GM18511 (cell line): ENCODE measurements around the gene SEMA5A.

Source experiments
- ATAC-seq: cut with Tn5 transposase; IDR thresholded peaks from one replicate; pipeline ENCODE4 v1.9.1; 2021; ENCODE audit warnings: mild to moderate bottlenecking, moderate library complexity; ENCODE audit not compliant: unreplicated experiment

The SEMA5A gene

DNA sequence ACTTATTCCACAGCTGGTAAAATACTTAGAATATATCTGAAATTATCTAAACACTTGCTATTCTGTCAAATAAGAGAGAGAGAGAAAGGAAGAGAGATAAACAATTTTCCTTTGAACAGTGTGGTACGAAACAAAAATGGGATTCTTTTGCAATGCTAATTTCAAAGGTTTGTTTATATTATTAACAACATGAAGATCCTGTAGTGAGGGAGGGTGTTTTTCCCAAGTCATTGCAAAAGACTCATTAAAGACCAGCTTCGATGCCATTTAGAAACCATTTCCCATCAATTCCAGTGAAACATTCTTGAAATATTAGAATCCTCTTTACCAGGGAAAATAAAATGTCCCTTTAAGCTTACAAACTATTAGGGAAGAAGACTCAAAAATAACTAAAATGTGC is 505.4 kb downstream of the SEMA5A start:
- ATAC-seq, result no peak

DNA sequence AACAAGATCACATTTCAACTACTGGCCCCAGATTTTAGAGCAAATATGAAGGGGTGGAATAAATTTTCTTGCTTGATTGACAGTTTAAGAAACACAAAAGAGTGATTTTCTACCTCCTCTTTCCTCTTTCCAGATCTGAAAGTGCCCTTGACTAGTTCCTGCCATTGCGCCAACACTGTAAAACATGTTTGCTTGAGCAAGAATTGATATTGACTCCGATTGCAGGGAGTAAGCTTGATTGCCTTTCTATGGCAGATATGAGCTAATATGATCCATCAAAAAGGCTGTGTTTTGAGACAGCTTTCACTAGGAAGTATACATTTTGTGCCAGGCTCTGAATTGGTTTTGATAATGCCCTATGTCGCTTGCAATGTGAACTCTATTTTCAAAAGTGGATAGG is 508.8 kb downstream of the SEMA5A start:
- no peak for ATAC-seq

DNA sequence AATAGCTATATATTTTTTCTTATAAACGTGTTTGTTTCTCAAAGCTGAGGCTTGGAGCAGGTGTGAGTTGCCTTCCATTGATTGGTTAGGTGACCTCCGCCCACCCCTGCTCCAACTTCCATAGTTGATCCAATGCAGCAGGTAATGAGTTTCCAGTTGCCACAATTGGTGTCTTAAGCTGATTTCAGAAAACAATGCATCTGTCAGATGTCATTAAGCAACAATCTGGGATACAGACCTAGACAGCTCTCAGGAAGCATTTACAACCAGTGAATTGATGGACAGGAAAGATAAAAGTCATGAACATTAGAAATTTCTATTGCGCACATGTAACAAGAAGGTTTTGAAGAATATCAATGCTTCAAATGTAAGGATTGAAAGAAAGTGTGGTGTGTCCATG is 510.5 kb downstream of the SEMA5A start:
- no peak for ATAC-seq

DNA sequence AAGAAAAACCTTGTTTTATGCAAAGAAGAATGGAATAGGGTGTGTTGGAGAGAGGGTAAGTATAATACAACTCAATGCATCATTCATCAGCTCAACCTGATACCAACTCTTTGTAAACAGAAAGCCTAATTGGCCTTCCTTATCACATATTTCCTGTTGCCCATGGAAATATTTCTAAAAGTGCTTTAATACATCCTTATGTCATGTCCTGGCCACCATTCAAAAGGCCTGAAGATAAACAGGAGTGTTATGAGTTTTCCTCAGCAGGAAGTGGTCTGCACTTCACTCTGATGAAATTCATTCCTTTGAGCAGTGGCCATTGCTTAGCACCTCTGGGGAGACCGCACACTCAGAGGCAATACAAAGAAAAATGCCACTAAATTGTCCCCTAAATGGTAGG is 511.2 kb downstream of the SEMA5A start:
- ATAC-seq, result no peak

DNA sequence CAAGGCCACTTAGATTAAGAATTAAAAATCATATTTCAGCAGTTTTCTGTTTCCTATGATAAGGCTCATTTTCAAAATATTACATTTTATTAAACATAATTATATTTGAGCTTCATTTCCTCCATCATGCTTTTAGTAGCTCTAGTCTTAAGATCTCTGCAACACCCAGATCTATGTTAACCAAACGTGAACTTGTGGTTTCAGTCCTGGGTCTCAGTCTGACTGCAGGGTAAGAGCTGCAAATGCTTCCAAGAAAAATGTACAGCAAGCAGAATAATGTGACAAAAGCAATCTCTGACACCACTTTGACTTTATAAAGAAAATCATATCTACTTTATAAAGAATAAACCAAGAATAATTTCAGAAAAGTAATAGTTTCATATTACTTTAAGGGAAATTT is 512.4 kb downstream of the SEMA5A start:
- ATAC-seq, result no peak

DNA sequence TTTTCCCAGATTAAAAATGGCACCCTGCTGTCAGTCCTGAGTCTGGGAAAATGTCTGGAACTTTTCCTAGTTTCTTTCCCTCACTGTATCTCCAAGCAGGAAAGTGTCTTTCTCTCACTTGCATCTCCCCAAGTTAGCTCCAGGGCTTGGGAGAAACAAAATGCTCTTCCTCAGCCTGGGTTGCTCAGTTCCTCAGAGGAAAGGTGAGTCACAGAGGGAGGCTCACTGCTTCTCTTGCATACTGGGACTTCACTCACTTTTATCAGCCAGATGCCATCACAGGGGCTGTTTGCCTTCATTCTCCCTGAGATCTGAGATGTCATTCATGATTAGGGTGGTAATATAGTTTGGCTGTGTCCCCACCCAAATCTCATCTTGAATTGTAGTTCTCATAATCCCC is 519.9 kb downstream of the SEMA5A start:
- no peak for ATAC-seq

DNA sequence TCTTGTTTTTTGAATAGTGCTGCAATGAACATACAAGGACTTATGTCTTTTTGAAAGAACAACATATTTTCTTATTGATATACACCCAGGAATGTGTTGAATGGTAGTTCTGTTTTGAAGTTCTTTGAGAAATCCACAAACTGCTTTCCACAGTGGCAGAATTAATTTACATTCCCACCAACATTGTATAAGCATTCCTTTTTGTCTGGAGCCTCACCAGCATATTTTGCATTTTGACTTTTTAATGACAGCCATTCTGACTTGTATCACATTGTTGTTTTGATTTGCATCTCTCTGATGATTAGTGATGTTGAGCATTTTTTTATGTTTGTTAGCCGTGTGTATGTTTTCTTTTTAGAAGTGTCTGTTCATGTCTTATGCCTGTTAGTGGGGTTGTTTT is 524.9 kb downstream of the SEMA5A start:
- ATAC-seq, result no peak

DNA sequence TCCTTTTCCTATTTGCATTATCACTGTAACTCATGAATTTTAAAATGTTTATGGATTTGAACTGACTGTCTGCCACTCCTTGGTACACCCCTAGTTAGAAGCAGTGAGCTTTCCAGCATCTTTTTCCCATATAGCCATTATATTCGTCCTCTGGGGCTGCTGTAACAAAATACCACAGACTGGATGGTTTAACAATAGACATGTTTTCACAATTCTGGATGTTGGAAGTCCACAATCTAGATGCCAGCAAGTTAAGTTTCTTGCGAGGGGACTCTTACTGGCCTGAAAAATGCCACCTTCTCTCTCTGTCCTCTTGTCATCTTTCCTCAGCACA is 530.0 kb downstream of the SEMA5A start:
- no peak for ATAC-seq

DNA sequence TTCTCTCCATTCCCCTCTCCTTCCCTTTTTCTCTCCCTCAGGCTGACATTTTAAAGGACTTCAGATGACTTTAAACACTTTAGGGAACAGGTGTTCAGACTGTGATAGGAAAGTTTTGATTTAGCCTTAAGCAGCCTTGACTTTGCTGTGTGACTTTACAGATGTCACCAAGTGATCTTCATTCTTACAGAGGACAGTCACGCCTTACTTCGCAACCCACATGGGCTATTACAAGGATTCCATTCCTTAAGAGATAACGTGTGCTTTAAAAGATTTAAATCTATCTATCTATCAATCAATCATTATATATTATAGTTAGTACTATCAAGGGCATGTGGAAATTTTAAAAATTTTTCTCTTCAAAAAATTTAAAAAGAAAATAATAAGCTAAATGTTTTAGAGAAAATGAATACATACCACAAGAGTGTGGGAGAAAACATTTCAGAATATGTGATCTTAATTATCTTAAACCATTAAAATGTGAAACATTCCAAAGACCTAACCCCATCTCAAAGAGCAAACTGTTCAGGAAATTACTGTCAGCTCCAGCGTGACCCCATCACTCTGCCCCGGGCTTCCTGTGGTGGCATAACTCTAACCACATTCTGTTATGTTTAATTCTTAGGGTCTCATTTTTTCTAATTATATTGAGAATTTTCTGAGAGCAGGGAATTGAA is 530.5 kb downstream of the SEMA5A start:
- ATAC-seq, result no peak

DNA sequence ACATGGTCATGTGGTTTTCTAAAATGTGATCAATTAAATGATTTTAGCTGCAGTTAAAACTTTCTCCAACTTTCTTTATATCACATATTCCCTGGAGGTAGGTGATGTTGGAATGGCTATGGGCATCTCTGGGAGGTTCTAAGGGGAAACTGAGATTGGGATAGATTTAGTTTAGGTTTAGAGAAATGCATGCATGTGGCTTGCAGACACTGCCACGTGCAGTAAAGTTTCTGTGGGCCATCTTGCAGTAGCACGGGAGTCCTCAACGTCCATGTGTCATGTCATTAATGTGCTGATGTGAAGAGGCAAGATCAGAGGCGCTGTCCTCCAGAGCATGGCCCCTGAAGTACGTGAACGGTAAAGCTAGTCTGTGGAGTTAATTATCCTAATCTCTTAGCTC is 532.7 kb downstream of the SEMA5A start:
- no peak for ATAC-seq

DNA sequence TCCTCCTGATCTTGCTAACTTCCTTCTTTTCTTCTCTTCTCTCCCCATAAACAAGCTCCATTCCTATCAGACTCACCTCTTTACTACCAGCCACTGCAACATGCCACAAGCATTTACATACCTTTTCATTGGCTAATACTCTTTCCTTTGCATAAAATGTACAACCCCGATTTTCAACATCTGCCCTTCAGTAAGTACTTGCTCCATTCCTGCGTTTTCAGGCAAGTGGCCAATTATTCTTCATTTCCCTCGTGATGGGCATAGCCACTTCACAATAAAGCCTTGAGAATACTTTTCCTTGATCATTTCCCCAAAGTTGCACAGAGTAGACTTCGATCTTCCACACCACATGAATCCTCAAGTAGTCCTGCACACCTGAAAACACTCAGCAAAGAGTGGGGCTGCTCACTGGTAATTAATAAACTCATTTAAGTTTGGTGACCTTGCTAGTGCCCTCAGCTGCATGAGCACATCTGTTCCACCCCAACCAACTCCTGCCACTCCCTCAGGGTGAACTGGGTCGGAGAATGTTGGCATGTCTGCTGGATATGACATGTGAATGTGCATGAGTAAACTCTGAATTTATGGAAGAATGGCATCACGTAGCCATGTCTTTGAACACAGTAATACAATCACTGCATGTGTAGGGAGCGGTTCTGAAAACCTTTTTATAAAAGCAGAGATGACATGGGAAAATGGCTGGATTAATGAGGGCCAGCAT is 535.8 kb downstream of the SEMA5A start:
- ATAC-seq, result no peak

DNA sequence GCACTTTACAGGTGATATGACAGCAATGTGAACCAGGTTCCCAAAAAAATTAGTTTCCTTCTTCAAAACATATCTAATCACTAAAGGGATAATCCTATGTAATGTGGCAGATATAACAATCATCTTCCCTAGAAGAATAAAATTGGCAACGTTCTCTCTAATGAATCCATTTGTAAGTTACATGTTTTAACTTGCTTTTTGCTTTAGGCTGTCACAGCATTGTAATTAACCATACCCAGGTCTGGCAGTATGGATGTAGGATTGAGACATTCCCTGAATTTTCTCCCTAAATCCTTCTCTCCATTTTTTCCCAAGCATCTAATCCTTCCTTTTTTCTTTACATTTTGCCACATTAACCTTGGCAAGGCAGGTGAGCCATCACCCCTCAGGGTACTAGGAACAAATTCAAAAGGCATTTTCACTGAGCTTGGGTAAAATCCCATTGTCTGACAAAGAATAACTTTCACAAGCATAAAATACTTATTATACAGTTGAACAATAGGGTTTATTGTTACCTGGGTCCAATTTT is 548.3 kb downstream of the SEMA5A start:
- no peak for ATAC-seq

DNA sequence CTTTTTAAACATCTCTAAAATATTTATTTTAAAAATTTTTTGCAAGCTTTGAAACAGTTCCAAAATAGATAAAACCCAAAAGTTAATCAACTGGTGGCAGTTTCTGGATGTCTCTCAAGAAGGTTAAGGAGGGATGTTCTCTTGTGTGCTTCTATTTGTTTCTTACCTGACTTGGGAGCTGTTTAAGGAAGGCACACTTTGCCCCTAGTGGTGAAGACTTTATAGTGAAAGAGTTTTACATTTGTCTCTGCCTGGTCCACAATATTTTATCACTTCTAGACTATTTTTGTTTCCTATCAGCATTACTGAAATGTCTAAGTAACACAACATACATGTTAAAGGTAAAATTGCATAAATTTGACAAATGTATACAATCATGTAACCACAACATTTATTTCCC is 552.8 kb downstream of the SEMA5A start:
- ATAC-seq, result no peak
